Measurements from ENCODE around the gene HINFP.
"Not testable (repeated sequence)": the region's sequence is repeated elsewhere in the genome, so short reads cannot be mapped to it uniquely, and the experiment has no call there.

DNA sequence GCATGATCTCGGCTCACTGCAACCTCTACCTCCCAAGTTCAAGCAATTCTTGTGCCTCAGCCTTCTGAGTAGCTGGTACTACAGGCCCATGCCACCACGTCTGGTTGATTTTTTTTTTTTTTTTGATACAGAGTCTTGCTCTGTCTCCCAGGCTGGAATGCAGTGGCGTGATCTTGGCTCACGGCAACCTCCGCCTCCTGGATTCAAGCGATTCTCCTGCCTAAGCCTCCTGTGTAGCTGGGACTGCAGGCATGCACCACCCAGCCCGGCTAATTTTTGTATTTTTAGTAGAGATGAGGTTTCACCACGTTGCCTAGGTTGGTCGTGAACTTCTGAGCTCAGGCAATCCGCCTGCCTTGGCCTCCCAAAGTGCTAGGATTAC lies 45.7 kb downstream of the HINFP start:
- TF ChIP-seq, protein P1, sequence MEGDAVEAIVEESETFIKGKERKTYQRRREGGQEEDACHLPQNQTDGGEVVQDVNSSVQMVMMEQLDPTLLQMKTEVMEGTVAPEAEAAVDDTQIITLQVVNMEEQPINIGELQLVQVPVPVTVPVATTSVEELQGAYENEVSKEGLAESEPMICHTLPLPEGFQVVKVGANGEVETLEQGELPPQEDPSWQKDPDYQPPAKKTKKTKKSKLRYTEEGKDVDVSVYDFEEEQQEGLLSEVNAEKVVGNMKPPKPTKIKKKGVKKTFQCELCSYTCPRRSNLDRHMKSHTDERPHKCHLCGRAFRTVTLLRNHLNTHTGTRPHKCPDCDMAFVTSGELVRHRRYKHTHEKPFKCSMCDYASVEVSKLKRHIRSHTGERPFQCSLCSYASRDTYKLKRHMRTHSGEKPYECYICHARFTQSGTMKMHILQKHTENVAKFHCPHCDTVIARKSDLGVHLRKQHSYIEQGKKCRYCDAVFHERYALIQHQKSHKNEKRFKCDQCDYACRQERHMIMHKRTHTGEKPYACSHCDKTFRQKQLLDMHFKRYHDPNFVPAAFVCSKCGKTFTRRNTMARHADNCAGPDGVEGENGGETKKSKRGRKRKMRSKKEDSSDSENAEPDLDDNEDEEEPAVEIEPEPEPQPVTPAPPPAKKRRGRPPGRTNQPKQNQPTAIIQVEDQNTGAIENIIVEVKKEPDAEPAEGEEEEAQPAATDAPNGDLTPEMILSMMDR (IDR thresholded peaks at IDR 0.05 in 2 of 3, conservative IDR thresholded peaks at IDR 0.05 in 1 of 3; ENCODE audit: borderline replicate concordance in 1 of 3, insufficient read depth in 1 of 3, low read depth in 2 of 3, low read length in 2 of 3), result not testable (repeated sequence)
- not testable (repeated sequence) for TF ChIP-seq POLR2A (IDR thresholded peaks at IDR 0.05; ENCODE audit: borderline replicate concordance, extremely low read depth, insufficient read depth, insufficient read length); SRF (IDR thresholded peaks at IDR 0.05; ENCODE audit: low read depth); POLR2AphosphoS5 (IDR thresholded peaks at IDR 0.05; ENCODE audit: low read depth, low read length); ZFX (IDR thresholded peaks at IDR 0.05); SP1 (IDR thresholded peaks at IDR 0.05; ENCODE audit: low read depth); EZH2 (IDR thresholded peaks at IDR 0.05); RAD21 (IDR thresholded peaks at IDR 0.05; ENCODE audit: low read depth); YY1 (IDR thresholded peaks at IDR 0.05; ENCODE audit: extremely low read depth, insufficient replicate concordance, low read depth, low read length); CBX3 (IDR thresholded peaks at IDR 0.05; ENCODE audit: low read depth)
- TF ChIP-seq, protein P2, sequence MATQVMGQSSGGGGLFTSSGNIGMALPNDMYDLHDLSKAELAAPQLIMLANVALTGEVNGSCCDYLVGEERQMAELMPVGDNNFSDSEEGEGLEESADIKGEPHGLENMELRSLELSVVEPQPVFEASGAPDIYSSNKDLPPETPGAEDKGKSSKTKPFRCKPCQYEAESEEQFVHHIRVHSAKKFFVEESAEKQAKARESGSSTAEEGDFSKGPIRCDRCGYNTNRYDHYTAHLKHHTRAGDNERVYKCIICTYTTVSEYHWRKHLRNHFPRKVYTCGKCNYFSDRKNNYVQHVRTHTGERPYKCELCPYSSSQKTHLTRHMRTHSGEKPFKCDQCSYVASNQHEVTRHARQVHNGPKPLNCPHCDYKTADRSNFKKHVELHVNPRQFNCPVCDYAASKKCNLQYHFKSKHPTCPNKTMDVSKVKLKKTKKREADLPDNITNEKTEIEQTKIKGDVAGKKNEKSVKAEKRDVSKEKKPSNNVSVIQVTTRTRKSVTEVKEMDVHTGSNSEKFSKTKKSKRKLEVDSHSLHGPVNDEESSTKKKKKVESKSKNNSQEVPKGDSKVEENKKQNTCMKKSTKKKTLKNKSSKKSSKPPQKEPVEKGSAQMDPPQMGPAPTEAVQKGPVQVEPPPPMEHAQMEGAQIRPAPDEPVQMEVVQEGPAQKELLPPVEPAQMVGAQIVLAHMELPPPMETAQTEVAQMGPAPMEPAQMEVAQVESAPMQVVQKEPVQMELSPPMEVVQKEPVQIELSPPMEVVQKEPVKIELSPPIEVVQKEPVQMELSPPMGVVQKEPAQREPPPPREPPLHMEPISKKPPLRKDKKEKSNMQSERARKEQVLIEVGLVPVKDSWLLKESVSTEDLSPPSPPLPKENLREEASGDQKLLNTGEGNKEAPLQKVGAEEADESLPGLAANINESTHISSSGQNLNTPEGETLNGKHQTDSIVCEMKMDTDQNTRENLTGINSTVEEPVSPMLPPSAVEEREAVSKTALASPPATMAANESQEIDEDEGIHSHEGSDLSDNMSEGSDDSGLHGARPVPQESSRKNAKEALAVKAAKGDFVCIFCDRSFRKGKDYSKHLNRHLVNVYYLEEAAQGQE (IDR thresholded peaks at IDR 0.05; ENCODE audit: low read depth), result not testable (repeated sequence)
- TF ChIP-seq, protein P3, sequence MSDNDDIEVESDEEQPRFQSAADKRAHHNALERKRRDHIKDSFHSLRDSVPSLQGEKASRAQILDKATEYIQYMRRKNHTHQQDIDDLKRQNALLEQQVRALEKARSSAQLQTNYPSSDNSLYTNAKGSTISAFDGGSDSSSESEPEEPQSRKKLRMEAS (IDR thresholded peaks at IDR 0.05), result not testable (repeated sequence)

Data from HCT116 (cell line).